BLaER1 treated with 17β-estradiol and CSF1 and Interleukin-3, amounts not matched to agents 10 nM and 100 nM (cell line): Measurements from ENCODE around the gene RNASEH1.

Experiments
- H3K27ac ChIP-seq, 11 experiments: shearing (Covaris generic); formaldehyde crosslinking; 2 replicates each; pipeline ENCODE4 v1.8.1; 2022
- H3K27me3 ChIP-seq, 11 experiments: shearing (Covaris generic); formaldehyde crosslinking; 2 replicates each; pipeline ENCODE4 v1.8.1; 2022
- H3K36me3 ChIP-seq, 11 experiments: shearing (Covaris generic); formaldehyde crosslinking; 2 replicates each; pipeline ENCODE4 v1.8.1; 2022
- H3K4me1 ChIP-seq, 10 experiments: shearing (Covaris generic); formaldehyde crosslinking; 2 replicates each; pipeline ENCODE4 v1.8.1; 2022
- H3K4me2 ChIP-seq, 11 experiments: shearing (Covaris generic); formaldehyde crosslinking; 2 replicates each; pipeline ENCODE4 v1.8.1; 2022
- H3K4me3 ChIP-seq, 10 experiments: shearing (Covaris generic); formaldehyde crosslinking; 2 replicates each; pipeline ENCODE4 v1.8.1; 2022
- H3K9ac ChIP-seq, 11 experiments: shearing (Covaris generic); formaldehyde crosslinking; 2 replicates each; pipeline ENCODE4 v1.8.1; 2022
- H3K9me3 ChIP-seq, 11 experiments: shearing (Covaris generic); formaldehyde crosslinking; replicated peaks in 1 of 11; 2 replicates each; pipeline ENCODE4 v1.8.1; 2022
- H4K20me1 ChIP-seq, 11 experiments: shearing (Covaris generic); formaldehyde crosslinking; 2 replicates each; pipeline ENCODE4 v1.8.1; 2022
- Cebpa-rat ChIP-seq, 11 experiments: shearing (Covaris generic); IDR thresholded peaks; 2 replicates each; pipeline ENCODE4 v1.8.1; 2022

RNASEH1 gene

DNA sequence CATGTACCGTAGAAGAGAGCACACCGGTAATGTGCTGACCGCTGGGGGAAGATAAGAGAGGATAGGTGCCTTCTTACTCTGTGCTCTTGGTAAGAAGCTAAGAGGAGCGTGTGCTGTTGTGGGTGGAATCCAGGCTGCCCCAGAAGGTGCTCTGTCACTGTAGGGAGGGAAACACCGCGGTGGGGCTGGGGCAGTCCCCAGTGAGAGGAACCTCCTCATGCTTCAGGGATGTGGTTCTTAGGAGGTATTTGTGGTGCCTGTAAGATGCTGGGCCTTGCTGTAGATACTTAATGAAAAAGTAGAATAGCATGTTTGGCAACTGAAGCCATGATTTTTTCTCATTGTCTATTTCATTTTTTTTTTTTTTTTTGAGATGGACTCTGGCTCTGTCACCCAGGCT is 37.9 kb upstream of the RNASEH1 start:
- H3K9ac ChIP-seq: no peak overlapping the region
- peaks cover 0 to 24% (median 13%) of the 10 kb centered on the region in 11 experiments; a peak in 11 of 22 replicates for H3K36me3 ChIP-seq
- H3K4me1 ChIP-seq: peaks cover 8 to 42% (median 22%) of the 10 kb centered on the region in 10 experiments; a peak in 18 of 20 replicates
- H4K20me1 ChIP-seq: peaks cover 0 to 3% (median 0%) of the 10 kb centered on the region in 11 experiments; a peak in 1 of 22 replicates
- H3K9me3 ChIP-seq: peaks cover 0 to 13% (median 0%) of the 10 kb centered on the region in 11 experiments; a peak in 1 of 22 replicates
- peak overlapping the region in 2 of 11 experiments; percentile 11 to 18; a peak in 1 of 22 replicates for H3K4me2 ChIP-seq
- H3K27ac ChIP-seq: no peak overlapping the region
- TF ChIP-seq Cebpa-rat (IDR thresholded peaks at IDR 0.05): no peak
- H3K27me3 ChIP-seq: no peaks in the 10 kb centered on the region
- H3K4me3 ChIP-seq: no peak overlapping the region

DNA sequence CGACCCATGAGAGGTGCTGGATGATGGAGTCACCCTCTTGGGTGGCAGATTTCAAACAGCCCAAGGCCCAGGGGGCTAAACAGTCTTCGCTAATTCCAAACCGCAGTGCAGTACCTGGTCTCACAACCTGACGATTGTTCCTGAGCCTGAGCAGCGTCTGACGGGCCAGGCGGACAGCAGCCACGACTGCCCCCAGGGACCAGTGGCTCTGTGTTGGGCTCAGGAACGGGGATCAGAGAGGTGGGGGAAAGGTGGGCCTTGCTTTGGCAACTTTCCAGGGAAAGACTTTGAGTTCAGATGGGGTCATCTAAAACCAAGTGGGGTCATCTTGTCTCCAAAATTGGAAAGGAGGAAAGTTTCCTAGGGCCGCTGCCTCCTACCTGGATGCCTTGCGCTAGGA is 37.3 kb upstream of the RNASEH1 start:
- H3K27me3 ChIP-seq: no peaks in the 10 kb centered on the region
- peaks cover 0 to 3% (median 0%) of the 10 kb centered on the region in 11 experiments; a peak in 1 of 22 replicates for H4K20me1 ChIP-seq
- peaks cover 5 to 42% (median 22%) of the 10 kb centered on the region in 10 experiments; a peak in 18 of 20 replicates for H3K4me1 ChIP-seq
- peaks cover 0 to 13% (median 0%) of the 10 kb centered on the region in 11 experiments; a peak in 1 of 22 replicates for H3K9me3 ChIP-seq
- no peak overlapping the region for H3K4me2 ChIP-seq
- H3K9ac ChIP-seq: no peak overlapping the region
- H3K27ac ChIP-seq: no peak overlapping the region
- H3K36me3 ChIP-seq: peaks cover 0 to 24% (median 13%) of the 10 kb centered on the region in 11 experiments; a peak in 11 of 22 replicates
- H3K4me3 ChIP-seq: no peak overlapping the region
- no peak for TF ChIP-seq Cebpa-rat (IDR thresholded peaks at IDR 0.05)

DNA sequence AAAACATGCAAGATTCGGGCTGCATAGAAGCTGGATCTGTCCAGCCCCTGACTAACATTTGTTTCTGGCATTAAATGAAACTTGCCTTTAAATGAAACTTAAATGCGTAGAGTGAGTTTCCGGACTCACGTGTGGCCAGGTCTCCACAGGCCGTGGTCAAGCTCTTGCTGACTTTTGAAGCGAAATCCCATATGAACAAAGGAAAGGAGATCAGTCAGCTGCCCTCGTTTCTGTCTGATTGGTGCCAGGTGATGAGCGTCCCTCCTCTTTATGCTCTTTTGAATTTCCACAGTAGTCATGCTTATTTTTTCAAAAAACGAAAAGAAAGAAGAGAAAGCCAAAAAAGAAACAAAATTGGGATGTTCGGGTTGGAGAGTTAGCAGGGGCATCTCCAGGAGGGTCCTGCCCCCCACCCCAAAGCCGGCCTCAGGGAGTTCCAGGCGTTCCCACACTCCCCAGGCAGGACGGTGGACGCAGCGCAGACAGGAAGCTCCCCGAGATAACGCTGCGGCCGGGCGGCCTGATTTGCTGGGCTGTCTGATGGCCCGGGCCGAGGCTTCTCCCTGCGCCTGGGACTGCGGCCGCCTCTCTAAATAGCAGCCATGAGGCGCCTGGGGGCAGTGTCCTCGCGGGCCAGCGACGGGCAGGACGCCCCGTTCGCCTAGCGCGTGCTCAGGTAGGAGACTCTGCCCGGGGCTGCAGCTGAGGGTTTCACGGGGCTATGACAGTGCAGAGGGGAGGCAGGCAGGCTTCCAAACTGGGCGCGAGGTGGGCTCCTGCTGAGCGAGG is 36.6 kb upstream of the RNASEH1 start, which contains the start of gene COLEC11:
Gene COLEC11, plus strand, starts transcription at position 620 of the 789 bp plus-strand sequence. CDS start 9,229 bp downstream, outside the sequence.
- peaks cover 0 to 13% (median 0%) of the 10 kb centered on the region in 11 experiments; a peak in 1 of 22 replicates for H3K9me3 ChIP-seq
- H3K4me3 ChIP-seq: no peak within 1 kb of the TSS
- peaks cover 0 to 3% (median 0%) of the 10 kb centered on the region in 11 experiments; a peak in 1 of 22 replicates for H4K20me1 ChIP-seq
- no peak for TF ChIP-seq Cebpa-rat (IDR thresholded peaks at IDR 0.05)
- no peaks in the 10 kb centered on the region for H3K27me3 ChIP-seq
- no peak within 1 kb of the TSS for H3K27ac ChIP-seq
- H3K36me3 ChIP-seq: peaks cover 0 to 24% (median 13%) of the 10 kb centered on the region in 11 experiments; a peak in 11 of 22 replicates
- H3K4me1 ChIP-seq: peaks cover under 1 to 36% (median 15%) of the 10 kb centered on the region in 10 experiments; a peak in 17 of 20 replicates
- no peak within 1 kb of the TSS for H3K9ac ChIP-seq
- peak within 1 kb of the TSS in 2 of 11 experiments; percentile 11 to 18; a peak in 1 of 22 replicates for H3K4me2 ChIP-seq

DNA sequence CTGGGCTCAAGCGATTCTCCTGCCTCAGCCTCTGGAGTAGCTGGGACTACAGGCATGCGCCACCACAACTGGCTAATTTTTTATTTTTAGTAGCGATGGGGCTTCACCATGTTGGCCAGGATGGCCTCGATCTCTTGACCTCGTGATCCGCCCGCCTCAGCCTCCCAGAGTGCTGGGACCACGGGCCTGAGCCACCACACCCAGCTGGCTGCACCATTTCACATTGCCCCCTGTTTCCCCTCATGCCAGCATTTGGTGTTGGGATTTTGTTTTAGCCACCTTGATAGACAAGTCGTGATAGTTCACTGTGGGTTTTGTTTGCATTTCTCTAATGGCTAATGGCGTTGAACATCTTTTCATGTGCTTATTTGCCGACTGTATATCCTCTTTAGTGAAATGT is 31.0 kb upstream of the RNASEH1 start:
- no peak for TF ChIP-seq Cebpa-rat (IDR thresholded peaks at IDR 0.05)
- H3K4me2 ChIP-seq: no peak overlapping the region
- no peaks in the 10 kb centered on the region for H3K4me1 ChIP-seq
- H3K9ac ChIP-seq: no peak overlapping the region
- H3K4me3 ChIP-seq: no peak overlapping the region
- peaks cover 0 to 7% (median 0%) of the 10 kb centered on the region in 11 experiments; a peak in 1 of 22 replicates for H3K9me3 ChIP-seq
- H3K27me3 ChIP-seq: no peaks in the 10 kb centered on the region
- peaks cover 23 to 66% (median 46%) of the 10 kb centered on the region in 11 experiments for H3K36me3 ChIP-seq
- H3K27ac ChIP-seq: no peak overlapping the region
- peaks cover 0 to 51% (median 26%) of the 10 kb centered on the region in 11 experiments; a peak in 17 of 22 replicates for H4K20me1 ChIP-seq

DNA sequence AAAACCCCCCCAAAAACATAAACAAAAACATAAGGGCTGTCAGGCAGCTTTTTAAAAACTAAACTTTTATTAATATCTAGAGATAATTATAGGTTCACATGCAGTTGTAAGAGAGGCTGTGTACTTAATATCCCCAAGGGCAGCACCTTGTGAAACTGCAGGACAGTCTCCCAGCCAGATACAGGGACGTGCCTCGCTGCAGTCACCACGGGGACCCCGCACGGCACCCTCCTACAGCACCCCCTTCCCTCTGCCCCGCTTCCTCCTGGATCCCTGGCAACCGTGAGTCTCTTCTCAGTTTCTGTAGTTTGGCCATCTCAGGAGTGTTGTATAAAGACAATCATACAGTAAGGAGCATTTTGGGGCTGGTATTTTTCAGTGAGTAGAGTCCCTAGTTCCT is 30.0 kb upstream of the RNASEH1 start:
- peaks cover 7 to 61% (median 36%) of the 10 kb centered on the region in 11 experiments; a peak in 21 of 22 replicates for H4K20me1 ChIP-seq
- H3K9me3 ChIP-seq: peaks cover 0 to 7% (median 0%) of the 10 kb centered on the region in 11 experiments; a peak in 1 of 22 replicates
- H3K27me3 ChIP-seq: no peaks in the 10 kb centered on the region
- H3K27ac ChIP-seq: no peak overlapping the region
- no peaks in the 10 kb centered on the region for H3K4me1 ChIP-seq
- no peak overlapping the region for H3K4me3 ChIP-seq
- H3K9ac ChIP-seq: no peak overlapping the region
- TF ChIP-seq Cebpa-rat (IDR thresholded peaks at IDR 0.05): no peak
- H3K4me2 ChIP-seq: no peak overlapping the region
- peaks cover 33 to 68% (median 50%) of the 10 kb centered on the region in 11 experiments for H3K36me3 ChIP-seq

DNA sequence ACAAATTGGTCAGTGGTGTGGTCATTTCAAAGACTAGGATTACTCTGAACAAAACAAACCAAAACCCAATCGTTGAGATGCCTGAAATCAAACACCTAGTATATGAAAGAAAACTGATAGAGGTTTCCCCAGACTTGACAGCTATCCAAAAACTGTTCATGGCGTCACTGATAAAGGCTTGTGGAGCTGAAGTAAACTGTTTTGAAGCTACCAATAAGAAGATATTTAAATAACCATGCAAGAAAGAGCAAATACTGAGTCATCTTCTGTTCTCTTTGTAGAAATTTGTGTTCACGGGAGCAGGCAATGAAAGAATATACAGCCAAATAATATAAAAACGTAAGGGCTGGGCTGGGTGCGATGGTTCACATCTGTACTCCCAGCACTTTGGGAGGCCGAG is 29.3 kb upstream of the RNASEH1 start:
- no peak overlapping the region for H3K4me3 ChIP-seq
- peaks cover 40 to 68% (median 52%) of the 10 kb centered on the region in 11 experiments for H3K36me3 ChIP-seq
- H3K27ac ChIP-seq: no peak overlapping the region
- H3K9me3 ChIP-seq: peaks cover 0 to 1% (median 0%) of the 10 kb centered on the region in 11 experiments; a peak in 1 of 22 replicates
- H3K9ac ChIP-seq: no peak overlapping the region
- no peaks in the 10 kb centered on the region for H3K27me3 ChIP-seq
- H3K4me2 ChIP-seq: no peak overlapping the region
- no peaks in the 10 kb centered on the region for H3K4me1 ChIP-seq
- H4K20me1 ChIP-seq: peaks cover 13 to 68% (median 42%) of the 10 kb centered on the region in 11 experiments; a peak in 21 of 22 replicates
- no peak for TF ChIP-seq Cebpa-rat (IDR thresholded peaks at IDR 0.05)

DNA sequence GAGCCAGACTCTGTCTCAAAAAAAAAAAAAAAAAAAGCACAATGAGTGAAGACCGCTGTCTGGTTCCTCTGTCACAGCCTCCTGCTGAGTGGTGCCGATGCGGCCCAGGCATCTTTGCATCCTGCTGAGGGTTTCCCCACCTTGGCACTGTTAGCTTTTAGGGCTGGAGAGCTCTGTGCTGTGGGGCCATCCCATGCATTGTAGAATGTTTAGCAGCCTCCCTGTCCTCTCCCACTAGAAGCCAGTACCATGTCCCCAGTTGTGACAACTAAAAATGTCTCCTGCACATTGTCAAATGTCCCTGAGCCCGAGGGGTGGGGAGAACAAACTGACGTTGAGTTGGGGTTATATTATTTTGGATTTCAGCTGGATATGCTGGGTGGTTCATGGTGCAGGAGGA is 28.9 kb upstream of the RNASEH1 start:
- H3K4me2 ChIP-seq: no peak overlapping the region
- H3K27ac ChIP-seq: no peak overlapping the region
- no peaks in the 10 kb centered on the region for H3K27me3 ChIP-seq
- no peak overlapping the region for H3K9ac ChIP-seq
- TF ChIP-seq Cebpa-rat (IDR thresholded peaks at IDR 0.05): no peak
- no peaks in the 10 kb centered on the region for H3K9me3 ChIP-seq
- H3K4me1 ChIP-seq: no peaks in the 10 kb centered on the region
- H3K36me3 ChIP-seq: peaks cover 44 to 71% (median 55%) of the 10 kb centered on the region in 11 experiments
- H3K4me3 ChIP-seq: no peak overlapping the region
- peaks cover 17 to 72% (median 46%) of the 10 kb centered on the region in 11 experiments; a peak in 21 of 22 replicates for H4K20me1 ChIP-seq

DNA sequence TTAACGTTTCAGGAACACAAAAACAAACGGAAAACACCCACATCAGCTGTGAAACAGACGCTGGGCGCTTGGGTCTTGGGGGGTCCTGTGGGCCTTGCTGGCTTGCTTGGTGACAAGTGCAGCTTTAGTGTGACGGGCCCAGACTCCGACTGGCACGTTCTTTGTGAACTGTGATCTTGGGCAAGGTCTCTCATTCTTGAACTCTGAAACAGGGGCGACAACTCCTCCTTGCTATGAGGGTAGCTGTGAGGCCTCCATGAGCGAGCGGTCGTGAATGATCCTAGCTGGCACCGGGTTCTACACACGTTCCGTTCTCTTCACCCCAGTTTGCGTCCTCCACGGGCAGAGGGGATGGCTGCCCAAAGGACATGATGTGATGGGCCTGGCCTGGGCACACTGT is 28.1 kb upstream of the RNASEH1 start:
- Histone ChIP-seq H3K4me2 (no peak overlapping the region), H3K27me3 (no peaks in the 10 kb centered on the region), H3K36me3 (peaks cover 52 to 79% (median 63%) of the 10 kb centered on the region in 11 experiments), H3K9ac (no peak overlapping the region), H3K27ac (no peak overlapping the region), H3K4me1 (no peaks in the 10 kb centered on the region), H3K4me3 (no peak overlapping the region), H3K9me3 (no peaks in the 10 kb centered on the region), H4K20me1 (peaks cover 25 to 80% (median 54%) of the 10 kb centered on the region in 11 experiments; a peak in 21 of 22 replicates)
- no peak for TF ChIP-seq Cebpa-rat (IDR thresholded peaks at IDR 0.05)
